ENCODE data around the gene TSC22D3.
"Not testable (repeated sequence)": the region's sequence is repeated elsewhere in the genome, so short reads cannot be mapped to it uniquely, and the experiment has no call there.

TSC22D3 gene

DNA sequence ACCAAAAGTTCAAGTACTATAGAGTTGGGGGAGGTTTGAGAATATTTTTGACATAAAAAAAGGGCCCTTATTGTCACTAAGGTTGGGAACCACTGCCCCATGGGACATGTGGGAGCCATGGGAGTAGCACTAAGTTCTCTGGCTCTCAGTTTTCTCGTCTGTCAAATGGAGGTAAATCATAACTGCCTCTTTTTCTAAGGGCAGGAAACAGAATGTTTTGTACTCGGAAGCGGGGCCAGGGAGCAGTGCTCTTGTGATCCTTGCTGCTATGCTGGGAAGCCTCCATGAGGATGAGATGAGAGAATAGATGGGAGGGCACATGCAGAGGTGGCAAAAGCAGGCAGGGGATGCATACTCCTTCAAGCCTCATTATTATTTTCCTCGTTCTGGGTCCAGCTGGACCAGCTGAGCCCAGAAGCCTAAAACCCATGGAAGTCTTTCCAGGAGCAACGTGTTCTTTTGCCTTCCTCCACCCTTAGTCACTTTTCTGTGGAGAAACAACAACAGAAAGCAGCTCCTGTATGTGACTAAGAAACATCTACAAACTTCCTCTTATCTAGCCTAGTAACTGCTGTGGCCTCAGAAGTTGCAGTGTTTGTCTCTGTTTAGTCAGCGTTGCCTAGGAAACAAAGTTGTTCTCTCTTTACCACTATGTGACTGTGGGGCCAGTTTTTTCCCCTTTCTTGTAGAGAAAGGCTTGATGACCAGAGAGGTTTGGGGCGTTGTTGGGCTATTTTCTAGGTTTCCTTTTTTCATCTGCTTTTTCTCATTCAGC, 64.8 kb downstream of the TSC22D3 start:
- peak; percentile 58 for DNase-seq

DNA sequence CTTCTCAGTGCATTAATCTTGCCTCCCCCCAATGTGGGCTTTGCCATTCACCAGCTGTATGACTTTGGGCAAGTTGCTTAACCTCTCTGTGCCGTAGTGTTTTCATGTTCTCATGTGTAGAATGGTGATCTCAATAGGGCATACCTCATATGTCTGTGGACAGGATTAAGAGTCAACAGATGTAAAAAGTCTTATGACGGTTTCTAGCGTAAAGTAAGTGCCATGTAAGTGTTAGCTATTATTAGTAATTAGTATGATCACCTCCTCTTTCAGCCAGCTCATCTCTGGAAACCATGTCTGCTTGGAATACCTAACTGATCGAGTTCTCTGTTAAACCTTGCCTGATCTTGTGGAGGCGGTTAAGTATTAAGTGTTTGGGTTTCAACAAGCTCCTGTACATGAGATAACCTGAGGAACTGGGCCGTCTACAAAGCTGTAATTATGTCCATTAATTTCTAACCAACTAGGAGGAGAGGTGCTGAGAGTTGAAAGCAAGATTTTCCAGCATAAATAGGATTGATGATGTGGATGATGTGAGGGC, 66.3 kb downstream of the TSC22D3 start:
- no peak for DNase-seq

DNA sequence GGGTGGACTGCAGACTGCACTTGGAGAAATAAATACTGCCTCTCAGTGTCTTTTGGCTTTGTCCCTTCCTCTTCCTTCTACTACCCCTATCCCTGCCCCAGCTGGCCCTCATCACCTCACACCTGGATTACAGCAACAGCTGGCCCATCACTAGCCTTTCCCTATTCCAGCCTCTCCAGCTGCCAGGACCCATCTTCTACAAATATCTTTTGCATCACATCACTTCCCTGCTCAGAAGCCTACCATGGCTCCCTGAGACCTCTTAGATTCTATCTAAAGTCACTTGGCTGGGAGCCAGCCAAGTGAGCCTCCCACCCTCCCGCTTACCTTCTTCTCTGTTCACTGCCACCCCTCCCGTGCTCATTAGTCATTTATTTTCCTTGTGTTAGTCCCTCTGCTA, 66.8 kb downstream of the TSC22D3 start:
- DNase-seq = no peak

DNA sequence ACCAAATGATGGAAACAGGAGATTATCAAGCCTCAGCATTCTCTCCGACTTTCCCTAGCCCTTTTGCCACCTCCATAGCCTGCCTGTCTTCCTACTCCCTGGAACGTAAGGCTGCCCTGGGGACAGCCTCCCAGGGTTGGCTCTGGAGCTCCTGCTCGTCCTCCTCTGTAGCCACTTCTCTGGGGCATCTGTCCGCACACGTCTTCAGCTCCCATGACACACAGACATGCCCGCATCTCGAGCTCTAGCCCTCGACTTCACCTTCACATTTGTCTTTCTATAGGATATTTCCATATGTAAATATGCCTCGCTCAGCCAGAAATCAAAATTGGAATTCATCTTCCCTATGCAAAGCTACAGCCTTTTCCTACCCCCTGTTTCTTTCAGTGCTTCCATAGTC, 67.7 kb downstream of the TSC22D3 start:
- no peak for DNase-seq

DNA sequence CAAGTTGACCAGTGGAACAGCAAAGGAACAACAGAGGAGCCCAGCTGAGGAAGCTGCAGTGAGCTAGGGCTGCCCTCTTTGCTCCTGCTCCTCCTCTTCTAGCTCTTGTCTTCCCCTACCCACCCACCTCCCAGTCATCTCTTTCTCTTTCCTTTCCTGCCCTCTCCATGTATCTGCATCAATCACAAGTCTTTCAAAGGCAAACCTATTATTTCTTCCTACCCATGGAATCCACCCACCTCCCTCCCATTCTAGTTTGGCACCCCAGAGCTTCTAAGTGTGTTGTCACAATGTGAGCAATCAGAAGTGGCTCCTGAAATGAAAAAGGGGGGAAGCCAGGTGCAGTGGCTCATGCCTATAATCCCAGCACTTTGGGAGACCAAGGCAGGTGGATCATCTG, 69.3 kb downstream of the TSC22D3 start:
- DNase-seq = no peak

DNA sequence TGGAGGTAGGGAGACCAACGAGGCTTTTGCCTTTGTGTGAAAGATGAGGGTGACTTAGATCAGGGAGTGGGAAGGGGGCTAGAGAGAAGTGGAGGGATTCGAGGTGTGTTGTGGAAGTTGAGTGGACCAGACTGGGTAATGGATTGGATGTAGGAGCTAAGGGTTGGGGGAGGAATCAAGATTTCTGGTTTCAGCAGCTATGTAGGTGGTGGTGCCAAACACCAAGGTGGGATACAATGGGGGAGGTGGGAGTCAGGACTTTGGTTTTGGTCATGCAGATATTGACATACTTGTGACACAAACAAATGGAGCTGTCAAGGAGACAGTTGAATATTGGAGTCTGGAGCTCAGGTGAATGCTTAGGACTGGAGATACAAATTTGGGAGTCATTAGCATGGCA, 71.0 kb downstream of the TSC22D3 start:
- DNase-seq = no peak

DNA sequence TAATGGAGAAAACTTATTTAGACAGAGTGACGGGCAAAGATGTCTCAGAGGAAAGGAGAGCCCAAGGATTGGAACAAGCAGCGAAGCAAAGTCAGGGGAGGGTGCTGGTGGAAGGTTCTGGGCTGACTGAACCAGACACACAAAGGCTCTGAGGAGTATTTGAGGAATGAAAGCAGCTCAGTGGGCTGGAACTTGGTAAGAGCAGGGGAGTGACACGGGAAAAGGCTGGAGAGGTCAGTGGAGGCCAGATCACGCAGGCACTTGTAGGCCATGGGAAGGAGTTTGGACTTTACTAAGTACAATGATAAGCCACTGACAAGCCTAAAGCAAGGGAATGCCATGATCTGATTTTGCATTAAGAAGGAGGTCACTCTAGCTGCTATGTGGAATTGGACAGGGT, 71.4 kb downstream of the TSC22D3 start:
- DNase-seq = no peak

DNA sequence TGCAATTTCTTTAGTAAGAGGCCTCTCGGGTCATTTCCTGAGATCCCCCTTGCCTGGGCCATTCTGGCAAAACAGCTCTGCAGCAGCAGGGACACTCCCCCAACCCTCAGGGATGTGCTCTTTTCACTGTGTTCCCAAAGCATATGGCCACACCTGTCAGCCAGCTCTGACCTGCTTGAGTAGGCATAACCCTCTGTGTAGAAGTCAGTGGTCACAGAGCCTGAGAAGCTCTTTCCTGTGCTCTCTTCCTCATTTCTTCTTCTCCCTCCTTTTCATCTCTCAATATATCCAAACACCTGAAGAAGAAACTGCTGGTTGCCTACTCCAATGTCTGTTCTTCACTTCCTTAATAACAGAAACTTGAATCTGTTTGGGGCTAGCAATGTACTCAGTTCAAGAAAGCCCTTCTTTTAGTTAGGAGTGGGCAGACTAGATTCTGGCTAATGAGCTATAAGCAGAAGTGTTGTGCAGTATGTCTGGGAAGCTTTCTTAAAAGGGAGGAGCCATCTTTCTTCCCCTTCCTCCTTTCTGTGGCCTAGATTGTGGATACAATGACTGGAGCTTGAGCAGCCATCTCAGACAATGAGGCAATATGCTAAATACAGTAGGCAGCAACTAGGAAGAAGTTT, 74.0 kb downstream of the TSC22D3 start:
- DNase-seq = no peak

DNA sequence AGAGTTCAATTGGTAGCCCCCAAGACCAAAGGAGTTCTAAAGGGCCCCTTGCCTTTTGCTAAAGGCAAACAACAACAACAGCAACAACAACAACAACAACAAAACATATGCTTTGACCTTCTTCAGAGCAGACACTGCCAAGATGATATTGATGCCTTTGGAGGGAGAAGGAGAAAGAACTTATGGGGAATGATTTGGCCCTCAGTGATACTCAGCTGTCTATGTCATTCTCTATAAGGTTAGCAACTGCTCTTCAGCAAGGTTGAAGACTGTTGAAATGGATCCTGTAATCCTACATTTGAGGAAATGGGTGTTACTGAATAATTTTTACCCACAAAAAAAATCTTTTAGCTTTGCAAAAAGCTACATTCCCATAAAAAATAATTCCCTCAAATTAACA, 74.8 kb downstream of the TSC22D3 start:
- DNase-seq = no peak

DNA sequence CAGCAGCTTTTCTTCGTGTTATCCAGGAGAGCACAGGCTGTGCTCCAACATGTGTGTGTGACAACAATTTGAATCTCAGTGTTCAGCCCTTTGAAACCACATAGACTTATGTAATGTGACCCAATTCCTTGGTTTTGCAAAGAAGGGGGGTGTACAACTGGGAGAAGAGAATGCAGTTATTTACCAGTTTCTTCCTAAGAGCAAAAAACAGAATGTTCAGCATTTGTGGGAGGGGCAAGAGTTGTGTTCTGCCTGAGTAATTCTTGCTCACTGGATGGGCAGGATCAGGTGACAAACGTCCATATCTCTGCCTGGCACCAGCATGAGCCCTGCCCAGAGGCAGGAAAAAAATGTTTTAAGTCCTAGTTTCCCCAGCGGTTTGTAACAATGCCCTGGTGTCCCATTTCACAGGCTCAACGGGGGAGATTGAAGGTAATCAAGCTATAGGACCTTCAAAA, 75.2 kb downstream of the TSC22D3 start:
- no peak for DNase-seq

DNA sequence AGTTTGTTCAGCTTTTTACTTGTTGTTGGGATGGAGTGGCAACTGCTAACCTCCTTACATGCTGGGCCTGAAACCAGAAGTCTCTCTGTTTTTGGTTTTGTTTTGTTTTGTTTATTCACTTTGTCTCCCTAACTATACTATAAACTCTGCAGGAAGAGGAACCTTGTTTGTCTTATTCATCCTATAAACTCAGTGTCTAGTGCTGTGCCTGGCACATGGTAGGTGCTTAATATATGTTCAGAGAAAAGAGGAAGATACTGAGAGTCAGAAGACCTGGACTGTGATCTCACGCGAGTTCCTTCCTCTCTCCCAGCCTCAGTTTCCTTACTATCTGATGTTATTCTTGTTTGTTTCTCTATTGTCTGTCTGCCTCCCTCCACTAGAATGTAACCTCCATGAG, 76.0 kb downstream of the TSC22D3 start:
- DNase-seq = no peak

DNA sequence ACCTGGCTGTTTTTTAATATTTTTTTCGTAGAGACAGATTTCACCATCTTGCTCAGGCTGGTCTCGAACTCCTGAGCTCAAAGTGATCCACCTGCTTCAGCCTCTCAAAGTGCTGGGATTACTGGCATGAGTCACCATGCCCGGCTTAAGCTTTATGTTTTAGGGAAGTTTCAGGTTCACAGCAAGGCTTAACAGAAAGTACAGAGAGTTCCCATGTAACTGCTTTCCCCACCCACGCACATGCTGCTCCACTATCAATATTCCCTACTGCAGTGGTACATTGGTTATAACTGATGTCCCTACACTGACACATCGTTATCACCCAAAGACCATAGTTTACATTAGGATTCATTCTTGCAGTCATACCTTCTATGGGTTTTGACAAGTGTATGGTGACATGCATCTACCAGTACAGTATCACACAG, 84.6 kb downstream of the TSC22D3 start:
- no peak for DNase-seq

DNA sequence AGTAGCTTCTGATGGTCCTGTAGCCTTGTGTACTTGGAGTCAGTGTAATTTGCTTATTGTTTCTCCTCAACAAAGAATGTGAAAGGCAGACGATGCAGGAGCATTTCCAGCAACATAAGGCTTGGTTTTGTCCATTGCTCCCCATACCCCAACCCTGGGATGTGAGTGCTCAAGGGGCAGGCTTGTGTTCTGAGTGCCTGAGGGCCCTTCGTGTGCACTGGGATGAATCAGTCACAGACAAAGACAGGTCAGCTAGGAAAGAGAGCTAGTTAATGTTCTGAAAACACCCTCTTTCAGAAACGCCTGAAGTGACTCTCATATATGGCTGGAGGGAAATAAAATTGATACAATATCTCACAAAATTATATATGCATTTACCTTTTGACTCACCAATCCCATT, 88.1 kb downstream of the TSC22D3 start:
- no peak for DNase-seq

DNA sequence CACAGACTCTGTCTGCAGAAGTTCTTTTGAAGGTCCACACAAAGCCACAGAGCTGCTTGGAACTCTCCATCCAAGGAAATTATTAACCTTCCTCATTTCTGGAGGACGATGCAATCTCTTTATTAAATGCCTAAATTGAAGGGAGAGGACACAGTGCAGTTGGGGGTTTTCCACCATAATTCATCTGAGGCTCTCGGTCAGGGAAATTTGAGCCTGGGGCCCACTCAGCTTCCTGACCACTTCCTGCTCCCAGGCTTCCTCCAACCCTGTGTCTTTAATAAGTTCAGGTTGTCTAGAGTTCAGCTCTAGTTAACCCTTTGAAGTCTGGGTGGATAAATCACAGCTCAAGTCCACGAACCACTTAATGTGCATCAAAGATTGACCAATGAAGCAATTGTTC, 88.8 kb downstream of the TSC22D3 start:
- DNase-seq = no peak

DNA sequence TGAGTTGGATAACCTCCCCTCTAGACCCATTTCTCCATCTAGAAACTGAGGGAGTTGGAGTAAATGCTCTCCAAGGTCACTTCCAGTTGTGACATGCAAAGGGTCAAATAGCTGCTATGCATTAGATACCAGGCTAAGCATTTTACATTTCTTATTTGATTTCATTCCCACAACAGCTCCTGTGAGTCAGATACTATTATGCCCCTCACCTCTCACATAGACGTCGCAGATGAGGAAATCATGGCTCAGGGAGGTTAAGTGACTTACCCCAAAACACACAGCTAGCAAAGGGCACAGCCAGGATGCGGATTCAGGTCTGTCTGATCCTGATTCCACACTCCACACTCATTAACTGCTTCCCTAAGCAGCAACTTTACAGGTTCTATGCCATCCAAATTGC, 89.6 kb downstream of the TSC22D3 start:
- DNase-seq = no peak

DNA sequence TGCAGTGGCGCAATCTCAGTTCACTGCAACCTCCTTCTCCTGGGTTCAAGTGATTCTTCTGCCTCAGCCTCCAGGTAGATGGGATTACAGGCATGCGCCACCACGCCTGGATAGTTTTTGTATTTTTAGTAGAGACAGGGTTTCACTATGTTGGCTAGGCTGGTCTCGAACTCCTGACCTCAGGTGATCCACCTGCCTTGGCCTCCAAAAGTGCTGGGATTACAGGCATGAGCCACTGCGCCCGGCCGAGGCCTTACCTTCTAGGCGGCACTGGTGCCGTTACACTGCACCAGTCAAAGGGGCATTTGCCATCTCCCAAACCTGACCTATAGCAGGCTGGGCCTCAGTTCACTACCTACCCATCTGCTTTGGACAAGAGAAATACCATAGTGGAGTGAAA, 90.0 kb downstream of the TSC22D3 start:
- not testable (repeated sequence) for DNase-seq

DNA sequence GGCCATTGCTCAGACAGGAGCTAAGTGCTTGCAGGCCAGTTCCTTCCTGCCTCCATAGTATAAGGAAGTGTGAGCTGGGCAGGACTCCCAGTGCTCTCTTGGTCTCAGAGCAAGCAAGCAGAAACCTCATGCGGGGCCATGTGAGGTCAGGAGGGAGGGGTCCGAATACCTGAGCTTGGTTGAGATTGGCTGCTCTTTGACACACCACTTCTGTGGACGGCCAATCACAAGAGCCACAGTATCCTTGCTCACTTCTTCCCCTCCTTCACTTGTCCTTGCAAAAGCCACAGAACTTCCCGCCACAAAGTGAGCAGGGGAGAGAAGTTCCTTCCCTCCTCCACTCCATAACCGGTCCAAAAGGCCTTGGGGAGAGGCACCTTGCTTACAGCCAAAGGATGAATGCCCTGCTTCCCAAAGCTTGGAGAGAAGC, 90.6 kb downstream of the TSC22D3 start:
- no peak for DNase-seq

DNA sequence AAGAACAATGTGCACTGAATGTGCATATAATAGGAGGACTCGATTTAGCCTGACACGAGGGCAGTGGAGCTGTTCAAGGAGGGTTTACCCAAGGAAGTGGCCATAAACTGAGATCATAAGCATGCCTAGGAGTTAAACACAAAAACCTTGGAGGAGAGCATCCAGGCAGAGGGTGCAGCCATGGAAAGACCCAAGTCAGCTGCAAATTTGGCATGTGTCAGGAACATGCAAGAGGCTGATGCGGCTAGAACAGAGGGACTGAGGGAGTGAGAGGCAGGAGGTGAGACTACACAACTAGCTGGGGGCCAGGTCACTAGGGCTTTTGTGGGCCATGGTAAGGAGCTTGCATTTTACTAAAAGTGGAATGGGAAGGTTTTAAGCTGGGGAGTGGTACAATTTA, 91.7 kb downstream of the TSC22D3 start:
- no peak for DNase-seq

DNA sequence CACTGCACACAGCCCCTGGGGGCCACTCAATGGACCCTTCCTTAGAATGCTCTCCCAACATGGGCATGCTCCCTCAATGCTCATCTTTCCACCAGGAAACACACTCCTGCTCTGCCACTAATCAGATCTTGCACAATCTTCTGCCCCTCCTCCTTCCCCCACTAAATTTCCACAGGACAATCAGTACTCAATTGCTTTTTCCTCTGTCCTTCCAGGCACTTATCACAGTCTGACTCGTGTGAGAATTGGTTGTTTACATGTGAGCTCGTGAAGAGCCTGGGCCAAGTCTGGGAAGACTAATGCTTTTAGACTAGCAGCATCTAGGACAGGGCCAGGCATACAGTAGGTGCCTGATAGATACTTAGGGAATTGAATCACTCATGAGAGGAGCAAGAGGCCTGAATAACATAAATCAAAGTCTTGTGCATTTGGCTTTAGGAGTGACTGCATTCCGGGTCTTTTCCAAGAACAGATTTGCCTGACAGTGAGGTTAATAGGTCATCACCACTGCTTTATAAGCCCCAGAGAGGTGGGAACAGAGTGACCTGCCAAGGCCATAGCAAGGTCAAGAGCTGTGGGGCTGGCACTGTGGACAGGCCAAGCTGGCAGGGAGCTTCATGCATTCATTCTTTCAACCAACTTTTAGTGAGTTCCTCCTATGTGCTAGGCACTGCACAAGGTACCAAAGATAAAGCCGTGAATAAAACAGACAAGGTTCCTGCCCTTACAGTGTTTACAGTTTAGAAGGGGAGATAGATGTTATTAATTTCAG, 92.3 kb downstream of the TSC22D3 start:
- no peak for DNase-seq

DNA sequence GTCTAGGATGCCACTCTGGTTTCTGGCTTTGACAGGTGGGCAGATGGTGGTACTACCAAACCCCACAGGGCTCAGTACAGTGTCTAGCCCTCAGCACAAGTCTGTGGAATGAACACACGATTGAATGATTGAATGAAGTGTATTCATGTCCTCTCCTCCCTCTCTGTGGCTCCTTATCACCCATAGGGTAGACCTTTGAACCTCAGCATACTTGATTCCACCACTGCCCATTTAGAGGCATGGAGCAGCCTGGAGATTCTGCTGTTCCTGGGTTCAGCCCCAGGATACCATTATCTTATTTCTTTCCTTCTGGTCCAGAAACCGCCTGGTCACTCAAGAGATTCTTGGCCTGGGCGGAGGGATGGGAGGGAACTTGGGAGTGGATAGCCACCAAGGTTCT, 93.3 kb downstream of the TSC22D3 start:
- no peak for DNase-seq

DNA sequence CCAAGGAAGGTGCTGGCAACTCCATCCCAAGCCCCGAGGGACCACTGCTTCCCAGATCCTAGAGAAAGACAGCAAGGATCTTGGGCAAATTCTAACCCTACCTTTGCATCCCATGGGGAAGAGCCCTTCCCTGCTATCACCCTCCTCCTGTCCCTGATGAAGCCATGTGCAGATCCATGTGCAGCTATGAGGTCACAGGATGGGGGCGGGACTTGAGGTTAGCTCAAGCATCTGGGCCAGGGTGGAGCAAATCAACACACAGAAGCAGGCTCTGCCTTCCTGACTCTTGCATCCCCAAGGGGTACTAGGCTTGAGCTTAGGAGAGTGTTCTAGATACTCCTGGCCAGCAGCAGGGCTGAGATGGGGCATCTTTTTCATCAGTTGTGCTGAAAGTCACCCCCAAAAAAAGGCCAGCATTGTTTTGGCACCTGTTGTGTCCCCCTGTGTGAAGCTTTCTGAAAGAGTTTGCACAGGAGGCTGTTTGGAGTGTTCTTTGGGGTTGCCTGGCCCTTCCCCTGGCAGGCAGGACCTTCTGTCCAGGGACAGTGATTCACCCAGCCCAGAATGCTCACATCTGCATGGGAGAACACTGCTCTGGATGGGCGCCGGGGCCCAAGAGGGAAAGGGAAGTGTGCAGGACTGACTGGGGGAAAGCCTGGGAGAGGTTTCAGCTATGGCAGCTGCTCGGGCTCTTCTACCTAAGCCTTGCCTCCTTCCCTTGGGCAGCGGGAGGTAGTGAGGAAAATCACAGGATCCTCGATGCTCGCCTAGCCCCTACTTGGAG, 96.4 kb downstream of the TSC22D3 start:
- DNase-seq = peak; percentile 57

DNA sequence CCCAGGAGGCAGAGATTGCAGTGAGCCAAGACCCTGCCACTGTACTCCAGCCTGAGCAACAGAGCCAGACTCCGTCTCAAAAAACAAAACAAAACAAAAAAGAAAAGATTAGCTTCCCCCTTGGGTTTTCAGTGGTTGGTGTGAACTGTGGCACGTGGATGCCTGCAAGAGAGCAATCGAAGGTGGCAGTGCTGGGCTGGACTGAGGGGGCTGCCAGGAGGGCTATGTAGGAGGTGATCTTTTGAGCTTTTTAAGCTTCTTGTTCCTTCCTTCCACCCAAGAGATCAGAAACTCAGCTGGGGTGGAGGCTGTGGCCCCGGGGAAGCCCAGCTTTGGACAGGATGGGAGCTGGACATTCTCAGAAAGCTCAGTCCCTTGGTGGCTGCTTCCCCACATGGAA, 97.7 kb downstream of the TSC22D3 start:
- no peak for DNase-seq

DNA sequence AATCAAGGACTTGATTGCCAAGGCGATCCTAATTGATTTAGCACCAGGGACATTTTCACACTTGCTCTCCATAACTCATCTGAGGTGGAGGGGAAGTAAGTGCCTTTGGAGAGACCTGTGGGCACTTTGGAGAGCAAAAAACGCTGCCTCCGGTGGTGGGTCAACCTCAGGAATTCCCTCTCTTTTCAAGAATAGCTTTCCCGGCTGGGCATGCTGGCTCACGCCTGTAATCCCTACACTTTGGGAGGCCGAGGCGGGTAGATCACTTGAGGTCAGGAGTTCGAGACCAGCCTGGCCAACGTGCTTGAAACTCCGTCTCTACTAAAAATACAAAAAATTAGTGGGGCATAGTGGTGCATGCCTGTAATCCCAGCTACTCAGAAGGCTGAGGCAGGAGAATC, 98.1 kb downstream of the TSC22D3 start:
- no peak for DNase-seq
